Measurements from ENCODE around the gene MARVELD1.

Gene MARVELD1

GRCh38 chr10:97759946-97760345 lies 46.4 kb downstream of the MARVELD1 start:
- no peak for DNase-seq

DNA sequence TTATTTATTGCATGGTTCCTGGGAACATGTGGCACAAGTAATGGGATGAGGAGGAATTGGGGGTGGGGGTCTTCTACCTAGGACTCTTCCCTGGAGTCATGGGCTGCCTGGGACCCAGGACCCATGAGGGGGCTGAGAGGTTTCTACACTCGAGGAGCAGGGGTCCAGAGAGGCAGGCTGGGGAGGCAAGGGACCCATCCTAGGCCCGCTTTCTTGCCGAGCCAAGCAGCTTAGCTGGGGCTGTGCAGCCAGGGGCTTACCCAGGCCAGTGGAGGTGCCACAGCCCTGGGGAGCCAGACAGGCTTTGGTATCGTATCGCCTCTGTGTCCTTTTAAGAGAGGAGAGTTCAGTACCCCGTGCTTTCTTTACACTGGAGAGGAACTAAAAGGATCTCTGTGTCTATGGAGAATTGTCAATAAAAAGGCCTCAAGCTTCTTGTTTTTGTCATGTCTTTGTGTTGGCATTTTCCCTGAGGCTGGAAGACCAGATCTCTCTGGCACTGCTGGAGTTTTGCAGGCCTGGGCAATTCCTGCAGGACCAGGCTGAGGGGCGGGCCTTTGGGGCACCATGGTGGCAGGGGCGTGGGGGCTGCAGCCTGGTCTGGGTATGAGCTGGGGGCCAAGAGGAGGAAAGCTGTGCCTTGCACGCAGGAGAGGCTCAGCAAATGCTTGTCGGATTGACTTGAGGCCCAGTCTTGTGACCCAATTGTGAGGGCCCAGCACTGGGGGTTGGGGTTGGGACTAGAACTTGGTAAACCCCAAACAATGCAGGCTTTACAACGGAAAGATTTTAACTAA lies 47.1 kb downstream of the MARVELD1 start:
- no peak for DNase-seq

DNA sequence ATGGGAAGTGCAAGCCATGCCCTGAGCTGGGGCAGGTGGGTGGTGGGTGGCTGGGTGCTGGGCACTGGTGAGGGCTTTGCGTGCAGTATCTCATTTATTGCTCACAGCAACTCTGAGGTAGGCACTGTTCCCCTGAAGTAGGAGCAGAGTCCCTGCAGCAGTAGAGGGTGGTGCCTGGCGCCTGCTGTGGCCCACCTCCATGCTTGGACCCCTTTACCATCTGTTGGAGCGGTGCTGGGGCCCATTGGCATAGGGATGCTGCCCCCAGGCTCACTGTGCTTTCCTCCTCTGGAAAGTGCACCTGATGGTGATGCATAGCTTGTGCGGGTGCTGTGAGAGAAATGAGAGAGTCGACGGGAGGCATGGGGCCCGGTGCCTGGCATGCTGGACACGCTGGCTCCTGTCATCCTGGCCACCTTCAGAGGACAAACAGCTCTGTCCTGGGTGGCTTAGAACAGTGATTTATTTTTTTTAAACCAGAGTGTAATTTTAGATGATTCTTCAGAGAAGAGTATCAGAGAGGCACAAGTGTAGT lies 47.9 kb downstream of the MARVELD1 start:
- DNase-seq: no peak

DNA sequence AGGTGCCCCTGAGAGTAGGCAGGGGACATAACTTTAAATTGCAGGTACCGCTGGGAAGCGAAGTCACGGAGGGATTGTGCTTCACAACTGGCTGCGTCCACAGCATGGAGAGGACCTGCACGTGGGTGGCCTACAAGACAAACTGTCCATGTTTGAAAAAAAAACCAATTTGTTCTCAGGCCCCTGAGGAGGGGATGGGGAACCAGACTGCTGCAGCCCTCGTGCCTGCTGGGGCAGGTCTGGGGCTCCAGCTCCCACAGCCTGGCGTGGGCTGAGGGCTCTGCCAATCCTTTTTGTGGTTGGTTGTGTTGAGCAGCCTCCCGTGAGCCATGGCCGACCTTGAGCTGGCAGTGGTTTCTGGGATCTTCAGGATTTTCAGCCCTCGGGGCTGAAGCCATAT lies 48.5 kb downstream of the MARVELD1 start:
- DNase-seq: no peak

GRCh38 chr10:97762816-97763215 lies 49.3 kb downstream of the MARVELD1 start:
- DNase-seq: no peak

GRCh38 chr10:97763411-97763810 lies 49.9 kb downstream of the MARVELD1 start:
- DNase-seq: no peak

DNA sequence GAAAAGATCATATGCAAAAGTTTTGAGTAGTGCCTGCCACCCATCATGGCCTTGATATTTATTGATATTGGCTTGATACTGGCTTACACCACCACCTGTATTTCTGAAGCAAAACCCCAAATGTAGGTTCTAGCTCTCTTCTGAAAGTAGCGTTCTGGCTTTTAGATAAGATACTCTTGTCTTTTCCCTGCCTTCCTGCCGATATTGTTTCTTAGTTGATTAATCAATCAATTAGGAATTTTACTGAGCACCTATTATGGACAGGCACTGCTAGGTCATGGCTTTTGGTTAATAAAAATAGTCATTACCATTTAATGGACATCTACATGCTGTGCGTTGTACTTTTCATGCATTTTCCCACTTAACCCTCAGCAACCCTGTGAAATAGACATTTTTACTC lies 50.4 kb downstream of the MARVELD1 start:
- DNase-seq: no peak

DNA sequence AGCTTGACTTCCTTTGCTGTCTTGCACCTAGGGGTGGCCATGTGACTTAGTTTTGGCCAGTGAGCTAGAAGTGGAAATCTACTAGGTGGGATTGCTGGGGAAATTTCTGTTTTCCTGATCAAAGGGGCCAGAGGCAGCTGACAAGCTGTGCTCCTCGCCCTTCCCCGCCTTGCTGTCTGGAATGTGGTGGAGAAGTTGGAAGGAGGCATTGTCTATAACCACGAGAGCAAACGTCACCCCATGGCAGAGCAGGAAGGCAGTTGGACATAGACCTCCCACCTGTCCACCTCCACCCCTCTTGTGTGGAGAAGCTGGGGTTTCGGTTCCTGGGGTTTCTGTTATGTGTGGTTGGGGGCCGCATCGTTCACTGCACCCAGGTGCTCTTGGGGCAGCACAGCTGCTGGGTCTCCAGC lies 51.0 kb downstream of the MARVELD1 start:
- DNase-seq: no peak

DNA sequence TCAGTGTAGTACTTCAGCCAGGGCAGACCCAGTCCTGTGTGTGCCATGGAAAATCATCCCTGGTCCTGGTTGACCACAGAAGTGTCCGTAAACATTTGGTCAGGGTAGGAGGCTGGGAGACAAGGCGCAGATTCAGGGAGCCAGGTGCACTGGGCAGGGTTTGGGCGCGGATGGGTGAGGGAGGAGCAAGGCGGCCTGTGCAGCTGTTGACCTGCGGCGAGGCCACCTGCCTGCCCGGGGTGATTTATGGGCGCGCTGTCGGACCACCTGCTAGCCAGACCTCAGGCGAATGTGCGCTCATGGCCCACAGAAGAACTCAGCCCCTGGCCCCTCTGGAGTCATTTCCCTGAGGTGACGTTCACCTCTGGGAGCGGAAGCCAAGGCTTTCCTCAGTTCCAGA lies 51.7 kb downstream of the MARVELD1 start:
- no peak for DNase-seq

GRCh38 chr10:97766106-97766810 lies 52.7 kb downstream of the MARVELD1 start:
- no peak for DNase-seq

DNA sequence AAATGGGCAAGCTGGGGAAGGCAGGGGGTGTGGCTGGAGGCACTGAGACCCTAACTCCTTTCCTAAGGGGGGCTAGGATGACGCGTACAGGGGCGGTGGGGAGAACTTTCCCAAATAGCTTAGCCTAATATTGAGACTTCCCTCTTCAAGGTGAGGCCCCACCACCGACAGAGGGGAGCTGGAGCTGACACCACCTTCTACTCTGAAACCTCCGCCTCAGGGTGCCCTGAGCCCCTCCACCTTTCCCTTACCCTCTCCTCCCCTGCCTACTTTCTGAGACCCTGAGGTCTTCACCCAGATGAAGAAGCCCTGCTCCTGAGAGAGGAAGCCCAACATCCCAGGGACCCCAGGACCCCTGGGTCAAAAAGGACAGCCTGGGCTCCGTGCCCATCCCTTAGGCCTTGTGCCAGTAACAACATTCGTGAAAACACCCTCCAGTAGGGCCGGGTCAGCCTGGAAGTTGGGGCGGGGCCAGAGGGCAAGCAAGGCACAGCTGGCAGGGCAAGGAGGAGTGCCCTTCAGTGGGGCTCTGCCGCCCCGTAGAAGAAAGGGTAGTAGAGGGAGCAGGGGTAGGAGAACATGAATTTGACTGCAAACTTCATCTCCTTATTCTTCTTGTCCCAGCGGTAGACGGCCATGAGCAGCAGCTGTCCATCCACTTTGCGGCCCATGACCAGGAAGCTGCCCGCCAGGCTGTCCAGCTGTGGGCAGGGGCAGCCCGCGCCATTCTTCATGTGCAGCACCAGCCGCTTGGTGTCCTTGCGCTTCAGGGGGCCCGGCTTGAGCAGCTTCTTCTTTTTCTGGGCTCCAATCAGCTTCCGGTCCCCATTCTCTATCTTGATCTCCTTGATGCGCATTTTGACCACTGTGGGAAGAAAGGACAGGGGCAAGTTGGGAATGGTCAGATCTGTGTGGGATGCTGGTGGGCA lies 53.7 kb downstream of the MARVELD1 start:
- DNase-seq: no peak
